HEK293 (cell line): ENCODE measurements around the gene CCSER2.
A peak's percentile ranks its signal among the peaks of the same experiment; 100 is the strongest.

ENCODE experiments used
- CTCF ChIA-PET: fragments of 350-600 bp; formaldehyde crosslinking; extraction: SDS; loops from one replicate; lab custom pipeline; 2021; ENCODE audit warnings: antibody characterized with exemption; lab: Yijun Ruan, JAX
- POLR2A ChIA-PET: fragments of 300-600 bp; formaldehyde crosslinking; extraction: SDS; loops from one replicate; lab custom pipeline; 2020; ENCODE audit warnings: antibody characterized with exemption, inconsistent platforms; lab: Yijun Ruan, JAX
- H3K27ac ChIP-seq: fragments of 200-500 bp; sonication (Bioruptor generic); 2 replicates; pipeline ENCODE4 v1.5.1; 2014; ENCODE audit warnings: low read depth, low read length, control low read depth, inconsistent platforms; ENCODE audit errors: extremely low read depth
- H3K36me3 ChIP-seq, 2 experiments: fragments of 200-500 bp in 1 of 2; sonication (Bioruptor generic) in 1 of 2; 1 replicate in 1 of 2; 2 replicates in 1 of 2; pipeline ENCODE4 v1.5.1; 2014 to 2017; ENCODE audit warnings: inconsistent platforms in 2 of 2, low read length in 2 of 2; ENCODE audit not compliant: control insufficient read depth in 2 of 2, insufficient read depth in 1 of 2
- H3K4me1 ChIP-seq: fragments of 200-500 bp; sonication (Bioruptor generic); 2 replicates; pipeline ENCODE4 v1.5.1; 2014; ENCODE audit warnings: mild to moderate bottlenecking, low read length, inconsistent platforms; ENCODE audit not compliant: control insufficient read depth, insufficient read depth
- H3K4me3 ChIP-seq: 2 replicates; pipeline ENCODE4 v1.5.1; 2011; ENCODE audit warnings: low read depth, mild to moderate bottlenecking, control low read depth, low read length, moderate library complexity
- H3K9me3 ChIP-seq: fragments of 200-500 bp; sonication (Bioruptor generic); 2 replicates; pipeline ENCODE4 v1.5.1; 2014; ENCODE audit warnings: low read depth, low read length, inconsistent platforms; ENCODE audit not compliant: control insufficient read depth, insufficient read depth
- EGR2 ChIP-seq: fragments of 450-650 bp; formaldehyde crosslinking; IDR thresholded peaks from 2 replicates; pipeline ENCODE4 v1.5.1; 2016; ENCODE audit warnings: low read depth, missing biosample characterization, missing genetic modification characterization
- SCRT1 ChIP-seq: fragments of 450-650 bp; formaldehyde crosslinking; IDR thresholded peaks from 2 replicates; pipeline ENCODE4 v1.5.1; 2016; ENCODE audit warnings: missing biosample characterization, missing genetic modification characterization, borderline replicate concordance
- SP3 ChIP-seq: fragments of 450-650 bp; formaldehyde crosslinking; IDR thresholded peaks from 2 replicates; pipeline ENCODE4 v1.5.1; 2016; ENCODE audit warnings: missing biosample characterization, missing genetic modification characterization
- TRIM28 ChIP-seq: IDR thresholded peaks from 2 replicates; pipeline ENCODE4 v1.6.1; 2011; ENCODE audit warnings: low read length, control low read depth, borderline replicate concordance
- YY1 ChIP-seq: fragments of 450-650 bp; formaldehyde crosslinking; IDR thresholded peaks from 2 replicates; pipeline ENCODE4 v1.5.1; 2018; ENCODE audit warnings: missing biosample characterization, missing genetic modification characterization
- ZBTB7A ChIP-seq: fragments of 450-650 bp; formaldehyde crosslinking; IDR thresholded peaks from 2 replicates; pipeline ENCODE4 v1.5.1; 2016; ENCODE audit warnings: low read depth, missing biosample characterization, missing genetic modification characterization
- ZFP69B ChIP-seq: fragments of 450-650 bp; formaldehyde crosslinking; IDR thresholded peaks from 2 replicates; pipeline ENCODE4 v1.5.1; 2016; ENCODE audit warnings: missing biosample characterization, missing genetic modification characterization
- ZNF148 ChIP-seq: fragments of 450-650 bp; formaldehyde crosslinking; IDR thresholded peaks from 2 replicates; pipeline ENCODE4 v1.5.0; 2017; ENCODE audit warnings: missing biosample characterization, missing genetic modification characterization, borderline replicate concordance
- ZNF394 ChIP-seq: fragments of 450-650 bp; formaldehyde crosslinking; IDR thresholded peaks from 2 replicates; pipeline ENCODE4 v1.5.1; 2016; ENCODE audit warnings: missing biosample characterization, missing genetic modification characterization, mild to moderate bottlenecking, moderate library complexity, borderline replicate concordance
- ZNF530 ChIP-seq: fragments of 450-650 bp; formaldehyde crosslinking; IDR thresholded peaks from 2 replicates; pipeline ENCODE4 v1.5.1; 2016; ENCODE audit warnings: low read depth, missing biosample characterization, missing genetic modification characterization
- ZNF664 ChIP-seq: fragments of 450-650 bp; formaldehyde crosslinking; IDR thresholded peaks from 2 replicates; pipeline ENCODE4 v1.5.1; 2016; ENCODE audit warnings: missing biosample characterization, missing genetic modification characterization
- ZNF843 ChIP-seq: fragments of 450-650 bp; formaldehyde crosslinking; IDR thresholded peaks from 2 replicates; pipeline ENCODE4 v1.5.1; 2016; ENCODE audit warnings: missing biosample characterization, missing genetic modification characterization
- TF ChIP-seq, protein P1 (sequence below): fragments of 450-650 bp; formaldehyde crosslinking; IDR thresholded peaks from 2 replicates; pipeline ENCODE4 v1.5.1; 2017; ENCODE audit warnings: missing biosample characterization, missing genetic modification characterization
- TF ChIP-seq, protein P2 (sequence below): fragments of 450-650 bp; formaldehyde crosslinking; IDR thresholded peaks from 2 replicates; pipeline ENCODE4 v1.5.1; 2016; ENCODE audit warnings: missing biosample characterization, missing genetic modification characterization
- TF ChIP-seq, protein P3 (sequence below): fragments of 450-650 bp; formaldehyde crosslinking; IDR thresholded peaks from 2 replicates; pipeline ENCODE4 v1.5.1; 2016; ENCODE audit warnings: missing biosample characterization, missing genetic modification characterization
- TF ChIP-seq, protein P4 (sequence below): fragments of 450-650 bp; formaldehyde crosslinking; IDR thresholded peaks from 2 replicates; pipeline ENCODE4 v1.5.1; 2016; ENCODE audit warnings: missing biosample characterization, missing genetic modification characterization, low read depth
- TF ChIP-seq, protein P5 (sequence below): fragments of 450-650 bp; formaldehyde crosslinking; IDR thresholded peaks from 2 replicates; pipeline ENCODE4 v1.5.1; 2016; ENCODE audit warnings: missing biosample characterization, missing genetic modification characterization
- TF ChIP-seq, protein P6 (sequence below): sonication (generic); formaldehyde crosslinking; IDR thresholded peaks from 2 replicates; pipeline ENCODE4 v1.8.1; 2022; ENCODE audit warnings: mild to moderate bottlenecking, moderate library complexity, missing genetic modification reagents

The CCSER2 gene

DNA sequence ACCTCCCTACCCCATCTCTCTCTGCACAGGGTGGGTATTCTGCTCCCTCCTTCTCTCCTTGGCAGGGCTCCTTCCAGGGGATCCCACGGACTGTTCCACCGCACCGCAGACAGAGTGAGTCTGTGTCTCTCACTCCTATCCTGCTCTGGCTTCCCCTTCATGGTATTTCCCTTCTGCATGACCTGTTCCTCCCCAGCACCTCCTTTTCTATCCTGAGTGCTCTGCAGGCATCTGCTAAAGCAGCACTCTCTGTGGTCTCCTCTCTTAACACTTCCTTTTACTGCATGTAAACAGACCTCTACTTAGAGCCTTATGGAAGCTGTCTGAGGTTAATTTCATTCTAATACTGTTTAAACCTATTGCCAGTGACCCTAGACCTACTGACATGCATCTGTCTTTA is 171.5 kb downstream of the CCSER2 start:
- ChIA-PET POLR2A (no interaction called here), CTCF (no interaction called here)
- H3K4me1 ChIP-seq: no peaks in the 10 kb centered on the region
- TF ChIP-seq TRIM28 (no peak), SCRT1 (tag by site-specific recombination) (no peak), ZFP69B (tag by site-specific recombination) (no peak), ZNF664 (no peak), ZNF843 (tag by site-specific recombination) (no peak), ZNF530 (tag by site-specific recombination) (no peak)
- TF ChIP-seq, protein P1, sequence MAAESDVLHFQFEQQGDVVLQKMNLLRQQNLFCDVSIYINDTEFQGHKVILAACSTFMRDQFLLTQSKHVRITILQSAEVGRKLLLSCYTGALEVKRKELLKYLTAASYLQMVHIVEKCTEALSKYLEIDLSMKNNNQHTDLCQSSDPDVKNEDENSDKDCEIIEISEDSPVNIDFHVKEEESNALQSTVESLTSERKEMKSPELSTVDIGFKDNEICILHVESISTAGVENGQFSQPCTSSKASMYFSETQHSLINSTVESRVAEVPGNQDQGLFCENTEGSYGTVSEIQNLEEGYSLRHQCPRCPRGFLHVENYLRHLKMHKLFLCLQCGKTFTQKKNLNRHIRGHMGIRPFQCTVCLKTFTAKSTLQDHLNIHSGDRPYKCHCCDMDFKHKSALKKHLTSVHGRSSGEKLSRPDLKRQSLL: no peak
- TF ChIP-seq, protein P2, sequence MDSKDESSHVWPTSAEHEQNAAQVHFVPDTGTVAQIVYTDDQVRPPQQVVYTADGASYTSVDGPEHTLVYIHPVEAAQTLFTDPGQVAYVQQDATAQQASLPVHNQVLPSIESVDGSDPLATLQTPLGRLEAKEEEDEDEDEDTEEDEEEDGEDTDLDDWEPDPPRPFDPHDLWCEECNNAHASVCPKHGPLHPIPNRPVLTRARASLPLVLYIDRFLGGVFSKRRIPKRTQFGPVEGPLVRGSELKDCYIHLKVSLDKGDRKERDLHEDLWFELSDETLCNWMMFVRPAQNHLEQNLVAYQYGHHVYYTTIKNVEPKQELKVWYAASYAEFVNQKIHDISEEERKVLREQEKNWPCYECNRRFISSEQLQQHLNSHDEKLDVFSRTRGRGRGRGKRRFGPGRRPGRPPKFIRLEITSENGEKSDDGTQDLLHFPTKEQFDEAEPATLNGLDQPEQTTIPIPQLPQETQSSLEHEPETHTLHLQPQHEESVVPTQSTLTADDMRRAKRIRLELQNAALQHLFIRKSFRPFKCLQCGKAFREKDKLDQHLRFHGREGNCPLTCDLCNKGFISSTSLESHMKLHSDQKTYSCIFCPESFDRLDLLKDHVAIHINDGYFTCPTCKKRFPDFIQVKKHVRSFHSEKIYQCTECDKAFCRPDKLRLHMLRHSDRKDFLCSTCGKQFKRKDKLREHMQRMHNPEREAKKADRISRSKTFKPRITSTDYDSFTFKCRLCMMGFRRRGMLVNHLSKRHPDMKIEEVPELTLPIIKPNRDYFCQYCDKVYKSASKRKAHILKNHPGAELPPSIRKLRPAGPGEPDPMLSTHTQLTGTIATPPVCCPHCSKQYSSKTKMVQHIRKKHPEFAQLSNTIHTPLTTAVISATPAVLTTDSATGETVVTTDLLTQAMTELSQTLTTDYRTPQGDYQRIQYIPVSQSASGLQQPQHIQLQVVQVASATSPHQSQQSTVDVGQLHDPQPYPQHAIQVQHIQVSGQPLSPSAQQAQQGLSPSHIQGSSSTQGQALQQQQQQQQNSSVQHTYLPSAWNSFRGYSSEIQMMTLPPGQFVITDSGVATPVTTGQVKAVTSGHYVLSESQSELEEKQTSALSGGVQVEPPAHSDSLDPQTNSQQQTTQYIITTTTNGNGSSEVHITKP: peak; percentile 52; the same call in 1 of the 2 replicates
- TF ChIP-seq, protein P3, sequence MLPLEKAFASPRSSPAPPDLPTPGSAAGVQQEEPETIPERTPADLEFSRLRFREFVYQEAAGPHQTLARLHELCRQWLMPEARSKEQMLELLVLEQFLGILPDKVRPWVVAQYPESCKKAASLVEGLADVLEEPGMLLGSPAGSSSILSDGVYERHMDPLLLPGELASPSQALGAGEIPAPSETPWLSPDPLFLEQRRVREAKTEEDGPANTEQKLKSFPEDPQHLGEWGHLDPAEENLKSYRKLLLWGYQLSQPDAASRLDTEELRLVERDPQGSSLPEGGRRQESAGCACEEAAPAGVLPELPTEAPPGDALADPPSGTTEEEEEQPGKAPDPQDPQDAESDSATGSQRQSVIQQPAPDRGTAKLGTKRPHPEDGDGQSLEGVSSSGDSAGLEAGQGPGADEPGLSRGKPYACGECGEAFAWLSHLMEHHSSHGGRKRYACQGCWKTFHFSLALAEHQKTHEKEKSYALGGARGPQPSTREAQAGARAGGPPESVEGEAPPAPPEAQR (tag by site-specific recombination): no peak
- TF ChIP-seq, all 188 proteins: peak for 1
- no peak overlapping the region for H3K27ac ChIP-seq
- H3K9me3 ChIP-seq: no peaks in the 10 kb centered on the region; the same call in 1 of the 2 replicates
- H3K36me3 ChIP-seq: no peaks in the 10 kb centered on the region; a peak in 1 of 3 replicates
- no peak overlapping the region for H3K4me3 ChIP-seq

- CTCF ChIA-PET: interaction anchor here (0.5 to 2.0 kb wide), 7 partner anchors 20 to 245 kb away, joined by 3 to 10 read pairs (median 4); no protein-coding TSS in a partner anchor
- H3K4me1 ChIP-seq: no peaks in the 10 kb centered on the region
- H3K27ac ChIP-seq: no peak overlapping the region
- peaks cover 0 to 13% of the 10 kb centered on the region in 2 experiments; a peak in 1 of 3 replicates for H3K36me3 ChIP-seq
- TF ChIP-seq YY1 (tag by site-specific recombination) (no peak), SP3 (no peak), ZNF148 (no peak), EGR2 (tag by site-specific recombination) (no peak), ZBTB7A (tag by site-specific recombination) (no peak), ZNF394 (no peak)
- TF ChIP-seq, protein P4, sequence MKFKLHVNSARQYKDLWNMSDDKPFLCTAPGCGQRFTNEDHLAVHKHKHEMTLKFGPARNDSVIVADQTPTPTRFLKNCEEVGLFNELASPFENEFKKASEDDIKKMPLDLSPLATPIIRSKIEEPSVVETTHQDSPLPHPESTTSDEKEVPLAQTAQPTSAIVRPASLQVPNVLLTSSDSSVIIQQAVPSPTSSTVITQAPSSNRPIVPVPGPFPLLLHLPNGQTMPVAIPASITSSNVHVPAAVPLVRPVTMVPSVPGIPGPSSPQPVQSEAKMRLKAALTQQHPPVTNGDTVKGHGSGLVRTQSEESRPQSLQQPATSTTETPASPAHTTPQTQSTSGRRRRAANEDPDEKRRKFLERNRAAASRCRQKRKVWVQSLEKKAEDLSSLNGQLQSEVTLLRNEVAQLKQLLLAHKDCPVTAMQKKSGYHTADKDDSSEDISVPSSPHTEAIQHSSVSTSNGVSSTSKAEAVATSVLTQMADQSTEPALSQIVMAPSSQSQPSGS (tag by site-specific recombination): no peak
- TF ChIP-seq, protein P5, sequence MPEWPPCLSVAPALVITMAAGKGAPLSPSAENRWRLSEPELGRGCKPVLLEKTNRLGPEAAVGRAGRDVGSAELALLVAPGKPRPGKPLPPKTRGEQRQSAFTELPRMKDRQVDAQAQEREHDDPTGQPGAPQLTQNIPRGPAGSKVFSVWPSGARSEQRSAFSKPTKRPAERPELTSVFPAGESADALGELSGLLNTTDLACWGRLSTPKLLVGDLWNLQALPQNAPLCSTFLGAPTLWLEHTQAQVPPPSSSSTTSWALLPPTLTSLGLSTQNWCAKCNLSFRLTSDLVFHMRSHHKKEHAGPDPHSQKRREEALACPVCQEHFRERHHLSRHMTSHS (tag by site-specific recombination): no peak
- TF ChIP-seq, protein P6, sequence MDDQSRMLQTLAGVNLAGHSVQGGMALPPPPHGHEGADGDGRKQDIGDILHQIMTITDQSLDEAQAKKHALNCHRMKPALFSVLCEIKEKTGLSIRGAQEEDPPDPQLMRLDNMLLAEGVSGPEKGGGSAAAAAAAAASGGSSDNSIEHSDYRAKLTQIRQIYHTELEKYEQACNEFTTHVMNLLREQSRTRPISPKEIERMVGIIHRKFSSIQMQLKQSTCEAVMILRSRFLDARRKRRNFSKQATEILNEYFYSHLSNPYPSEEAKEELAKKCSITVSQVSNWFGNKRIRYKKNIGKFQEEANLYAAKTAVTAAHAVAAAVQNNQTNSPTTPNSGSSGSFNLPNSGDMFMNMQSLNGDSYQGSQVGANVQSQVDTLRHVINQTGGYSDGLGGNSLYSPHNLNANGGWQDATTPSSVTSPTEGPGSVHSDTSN (CRISPR knock-in tag): no peak
- TF ChIP-seq, all 188 proteins: peak for 0
- Histone ChIP-seq H3K9me3 (no peaks in the 10 kb centered on the region), H3K4me3 (no peak overlapping the region)
- POLR2A ChIA-PET: interaction anchor here (0.6 kb wide), 1 partner anchor 255 kb away, joined by 4 read pairs; no protein-coding TSS in a partner anchor
These were observed 181.7 kb downstream of the CCSER2 start for GRCh38 chr10:84510121-84510520.
